ENCODE results near the gene SLC4A1.
A peak's percentile ranks its signal among the peaks of the same experiment; 100 is the strongest.

SLC4A1 gene

DNA sequence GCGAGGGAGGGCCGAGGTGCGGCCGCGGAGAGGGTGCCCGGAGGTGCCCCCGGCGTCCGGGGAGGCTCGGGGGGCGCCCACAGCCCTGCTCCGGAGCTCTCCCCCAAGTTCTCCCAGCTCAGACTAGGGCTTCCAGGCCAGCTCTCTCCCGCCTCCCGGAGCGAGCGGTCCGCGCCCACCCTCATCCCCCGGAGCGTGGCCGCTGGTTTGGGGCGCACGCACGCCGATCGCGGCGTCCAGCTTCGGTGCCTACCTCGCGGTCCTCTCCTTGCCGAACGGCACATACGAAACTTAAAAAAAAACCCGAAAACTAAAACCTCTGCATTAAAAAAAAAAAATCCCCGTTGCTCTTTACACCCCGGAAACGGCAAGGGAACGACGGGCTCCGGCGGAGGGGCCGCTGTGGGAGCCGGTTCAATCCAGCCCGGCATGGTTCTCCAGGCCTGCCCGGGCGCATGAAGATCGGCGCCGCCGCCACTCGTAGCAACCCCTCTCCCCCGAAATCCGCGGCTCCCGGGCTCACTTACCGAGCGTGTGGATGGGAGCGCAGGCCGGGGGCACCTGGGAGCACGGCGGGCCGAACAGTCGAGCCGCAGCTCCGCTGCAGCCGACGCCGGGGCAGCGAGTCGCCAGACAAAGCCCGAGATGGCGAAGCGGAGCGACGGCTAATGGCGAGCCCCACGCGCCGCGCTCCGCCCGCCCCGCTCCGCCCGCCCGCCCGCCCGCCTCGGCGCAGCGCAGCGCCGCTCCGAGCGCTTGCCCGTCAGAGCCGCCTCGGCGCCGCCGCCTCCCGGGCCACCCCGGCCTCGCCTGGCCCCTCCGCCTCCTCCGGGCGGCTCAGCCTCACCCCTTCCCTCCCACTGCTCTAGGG lies 47.5 kb downstream of the SLC4A1 start:
- no peak for DNase-seq (ENCODE audit: low read depth in 2 of 2)

DNA sequence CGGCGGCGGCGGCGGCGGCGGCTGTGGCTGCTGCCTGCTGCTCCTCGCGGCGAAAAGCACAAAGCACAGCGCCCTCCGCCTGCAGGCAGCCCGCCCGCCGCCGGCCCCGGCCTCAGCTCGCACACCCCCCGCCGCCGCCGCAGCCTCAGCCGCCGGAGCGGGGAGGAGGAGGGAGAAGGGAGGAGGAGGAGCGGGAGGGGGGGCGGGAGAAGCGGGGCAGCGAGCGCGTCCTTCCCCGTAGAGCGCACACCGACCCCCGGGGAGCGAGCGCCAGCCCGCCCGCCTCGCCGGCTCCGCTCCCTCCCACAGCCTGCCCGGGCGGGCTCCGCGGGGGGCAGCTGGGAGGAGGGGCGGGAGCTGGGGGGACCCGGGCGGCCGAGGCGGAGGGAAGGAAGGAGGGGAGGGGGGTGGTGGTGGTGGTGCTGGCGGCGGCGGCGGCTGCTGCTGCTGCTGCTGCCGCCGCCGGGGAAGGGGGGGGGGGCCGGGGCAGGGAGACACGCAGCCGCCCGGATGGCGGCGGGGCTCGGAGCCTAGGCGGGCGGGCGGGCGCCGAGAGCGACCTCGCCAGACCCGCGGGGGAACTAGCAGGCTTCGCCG lies 48.2 kb downstream of the SLC4A1 start, which contains the start of gene UBTF:
Gene UBTF, minus strand, starts transcription at position 60 of the 597 bp plus-strand sequence. CDS start 1,446 bp downstream, outside the sequence.
- no peak for DNase-seq (ENCODE audit: low read depth in 2 of 2)

DNA sequence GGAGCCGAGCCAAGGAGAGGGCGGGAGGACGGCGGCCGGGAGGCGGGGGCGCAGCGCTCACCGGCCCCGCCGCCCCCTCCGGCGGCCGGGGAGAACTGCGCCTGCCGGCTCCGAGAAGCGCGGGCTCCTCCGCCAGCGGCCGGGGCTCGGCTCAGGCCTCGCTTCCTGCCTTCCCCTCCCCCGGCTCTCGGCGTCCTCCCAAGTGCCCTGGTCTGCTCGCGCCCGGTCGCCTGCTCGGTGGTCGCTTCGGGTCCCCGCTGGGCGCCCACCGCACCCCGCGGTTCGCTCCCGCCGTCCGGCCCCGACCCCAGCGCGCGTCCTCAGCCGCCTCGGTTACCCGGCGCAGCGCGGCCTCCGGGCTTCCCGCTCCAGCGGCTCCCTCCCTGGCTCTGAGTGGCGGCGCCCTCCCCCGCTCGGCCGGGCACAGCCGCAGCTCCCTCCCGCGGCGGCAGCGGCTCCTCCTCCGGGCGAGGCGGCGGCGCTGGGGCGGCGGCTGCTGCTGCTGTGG lies 48.8 kb downstream of the SLC4A1 start:
- DNase-seq (ENCODE audit: low read depth in 2 of 2), result peak in 1 of 2 donors; percentile 45

DNA sequence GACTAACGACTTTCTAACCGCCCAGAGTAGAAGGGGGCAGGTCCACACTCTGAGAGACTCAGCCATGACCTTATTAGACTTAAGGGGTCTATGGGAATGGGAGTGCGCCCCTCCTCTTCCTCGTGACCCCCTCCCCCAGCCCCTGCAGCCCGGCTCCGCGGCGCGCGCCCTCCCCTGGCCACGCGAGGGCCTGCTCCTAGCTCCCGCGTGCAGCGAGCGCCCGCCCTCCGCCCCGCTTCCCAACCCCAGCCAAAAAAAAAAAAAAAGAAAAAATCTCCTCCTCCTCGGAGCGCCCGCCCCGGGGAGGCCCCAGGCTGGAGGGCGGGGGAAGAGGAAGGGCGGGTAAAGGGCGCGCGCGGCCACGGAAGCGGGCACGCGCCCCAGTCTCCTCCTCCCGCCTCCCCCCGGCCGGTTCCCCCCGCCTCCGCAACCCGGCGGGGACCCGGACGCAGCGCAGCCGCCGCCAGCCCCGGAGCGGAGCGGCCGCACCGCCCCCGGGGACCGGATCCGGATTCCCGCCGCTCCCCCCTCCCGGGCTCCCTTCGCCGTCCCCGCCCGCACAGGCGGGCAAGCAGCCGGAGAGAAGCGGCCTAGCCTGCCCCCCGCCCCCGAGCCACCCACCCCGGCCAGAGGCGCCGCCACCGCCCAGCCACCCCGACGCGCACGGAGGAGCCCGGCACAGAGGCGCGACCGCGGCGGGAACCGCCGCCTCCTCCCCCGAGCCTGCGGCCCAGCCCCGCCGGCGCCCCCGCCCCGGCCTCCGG lies 49.4 kb downstream of the SLC4A1 start:
- peak; percentile 66 to 76 for DNase-seq (ENCODE audit: low read depth in 2 of 2)

DNA sequence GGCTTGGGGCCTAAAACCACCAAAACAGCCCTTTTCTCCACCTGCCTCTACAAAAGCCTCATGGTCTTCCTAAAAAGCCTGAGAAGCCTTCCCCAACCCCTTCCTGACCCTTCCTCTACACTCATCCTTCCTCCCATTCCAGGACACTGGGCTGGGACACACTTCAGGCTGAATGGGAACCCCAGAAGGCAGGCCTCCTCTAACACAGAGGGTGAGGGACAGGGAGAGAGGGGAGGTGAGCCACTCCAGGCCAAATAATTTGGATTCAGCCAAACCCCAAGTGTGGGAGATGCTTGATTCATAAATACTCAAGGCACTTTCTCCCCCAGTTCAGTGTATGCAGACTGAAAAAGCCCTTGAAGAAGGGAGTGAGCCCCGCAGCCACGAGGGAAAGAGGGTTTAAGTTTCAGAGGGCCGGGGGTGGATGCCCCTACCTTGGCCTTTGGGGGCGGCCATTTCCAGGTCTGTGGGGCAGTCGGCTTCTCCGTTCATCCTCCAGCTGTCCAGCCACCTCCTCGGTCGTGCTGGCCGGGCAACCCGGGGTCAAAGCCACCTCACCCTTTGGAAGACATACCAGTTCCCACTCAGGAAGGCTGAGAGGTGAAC lies 50.1 kb downstream of the SLC4A1 start:
- no peak for DNase-seq (ENCODE audit: low read depth in 2 of 2)

DNA sequence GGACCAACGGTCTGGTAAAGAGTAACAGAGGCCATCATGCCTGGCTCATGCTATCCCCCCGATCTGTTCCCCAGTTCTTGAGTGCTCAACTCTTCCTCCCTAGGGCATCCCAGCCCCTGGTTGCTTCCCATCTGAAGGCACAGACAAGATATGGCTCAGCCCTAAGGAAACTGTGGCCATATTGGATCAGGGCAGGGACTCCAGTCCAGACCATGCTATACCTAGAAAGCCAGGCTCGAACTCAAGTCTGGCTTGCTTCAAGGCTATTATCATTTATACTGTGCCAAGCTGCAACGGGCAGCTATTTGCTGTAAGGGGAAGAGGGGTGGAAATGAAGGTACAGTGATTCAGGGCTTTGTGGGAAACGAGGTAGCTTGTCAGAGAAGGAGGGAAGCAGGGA lies 51.2 kb downstream of the SLC4A1 start:
- no peak for DNase-seq (ENCODE audit: low read depth in 2 of 2)

DNA sequence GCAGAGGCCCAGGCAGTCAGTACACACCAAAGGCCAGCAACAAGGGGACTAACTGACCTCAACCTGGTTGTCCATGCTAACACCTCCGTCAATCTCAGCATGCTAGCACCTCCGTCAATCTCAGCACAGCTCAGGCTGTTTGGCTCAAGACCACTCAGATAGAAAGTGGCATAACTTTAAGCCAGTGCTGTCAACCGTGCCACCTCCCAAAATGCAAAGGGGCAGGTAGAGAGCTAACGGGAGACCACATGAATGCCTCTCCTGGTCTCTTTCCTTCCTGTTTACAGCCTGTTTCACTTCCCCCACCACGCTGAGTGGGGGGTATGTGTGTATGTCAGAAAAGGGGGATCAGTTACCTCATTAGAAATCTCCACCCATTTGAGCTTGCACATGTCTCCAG lies 51.8 kb downstream of the SLC4A1 start:
- no peak for DNase-seq (ENCODE audit: low read depth in 2 of 2)

DNA sequence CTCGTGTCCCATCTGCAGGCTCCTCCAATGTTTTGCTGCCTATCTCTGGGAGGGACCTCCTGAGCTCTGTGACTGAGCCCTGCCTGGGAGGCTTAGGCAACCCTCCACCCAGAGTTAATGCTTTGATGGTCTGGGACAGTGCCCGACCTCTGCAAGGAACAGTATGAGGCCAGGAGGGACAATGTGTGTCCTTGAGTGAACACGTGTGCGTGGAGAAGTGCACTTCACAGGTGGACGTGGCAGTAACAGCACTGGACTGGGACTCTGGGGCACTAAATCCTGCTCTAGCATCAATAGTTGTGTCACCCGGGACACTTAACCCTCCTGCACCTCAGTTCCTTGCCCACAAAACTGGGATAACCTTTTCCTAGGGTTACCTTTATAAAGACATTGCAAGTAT lies 53.0 kb downstream of the SLC4A1 start:
- no peak for DNase-seq (ENCODE audit: low read depth in 2 of 2)

DNA sequence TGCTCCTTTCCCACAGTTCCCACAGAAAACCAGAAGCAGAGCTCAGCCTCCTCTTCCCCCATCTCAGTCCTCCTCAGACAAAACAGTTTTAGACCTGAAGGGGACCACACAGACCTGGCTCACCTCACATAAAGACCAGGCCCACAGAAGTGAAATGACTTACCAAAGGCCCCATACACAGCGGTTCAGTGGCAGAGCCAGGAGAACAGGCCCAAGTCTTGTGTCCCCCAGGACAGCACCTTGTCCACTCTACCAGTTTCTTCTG lies 53.8 kb downstream of the SLC4A1 start:
- DNase-seq (ENCODE audit: low read depth in 2 of 2), result no peak

DNA sequence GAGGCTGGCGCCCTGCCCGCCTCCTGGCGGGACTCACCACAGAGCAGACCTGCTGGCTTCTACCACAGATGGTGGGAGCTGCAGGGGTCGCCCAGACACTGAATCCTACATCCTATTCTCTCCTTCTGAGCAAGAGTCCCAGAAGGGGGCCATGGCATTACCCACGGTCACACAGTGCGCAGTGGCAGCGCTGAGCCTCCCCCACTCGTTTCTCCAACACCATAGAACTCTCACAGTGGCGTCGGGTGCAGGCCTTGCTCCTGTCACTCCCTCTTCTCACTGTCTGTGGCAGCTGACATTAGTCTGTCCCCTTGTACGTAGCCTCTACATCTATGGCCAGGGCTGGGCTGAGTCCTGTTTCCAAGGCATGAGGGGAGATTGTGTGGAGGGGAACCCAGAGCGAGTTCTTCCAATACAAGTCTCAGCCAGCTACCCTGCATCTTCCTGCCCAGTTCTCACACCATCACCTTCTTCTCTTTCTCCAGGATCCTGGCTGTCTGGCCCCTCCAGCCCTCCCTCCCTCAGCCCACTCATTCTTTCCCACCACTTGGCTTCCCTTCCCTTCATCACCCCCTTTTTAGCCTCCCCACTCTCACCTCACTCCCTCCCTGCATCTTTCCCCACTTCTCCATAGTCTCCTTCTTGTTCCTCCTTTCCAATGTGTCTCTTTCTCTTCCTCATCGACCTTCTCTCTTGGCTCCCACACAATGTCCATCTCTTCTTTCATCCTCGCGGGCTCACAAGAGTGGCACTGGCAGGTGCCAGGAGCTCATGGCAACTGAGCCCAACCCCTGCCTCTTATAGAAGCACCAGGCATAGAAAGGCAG lies 54.3 kb downstream of the SLC4A1 start:
- no peak for DNase-seq (ENCODE audit: low read depth in 2 of 2)

DNA sequence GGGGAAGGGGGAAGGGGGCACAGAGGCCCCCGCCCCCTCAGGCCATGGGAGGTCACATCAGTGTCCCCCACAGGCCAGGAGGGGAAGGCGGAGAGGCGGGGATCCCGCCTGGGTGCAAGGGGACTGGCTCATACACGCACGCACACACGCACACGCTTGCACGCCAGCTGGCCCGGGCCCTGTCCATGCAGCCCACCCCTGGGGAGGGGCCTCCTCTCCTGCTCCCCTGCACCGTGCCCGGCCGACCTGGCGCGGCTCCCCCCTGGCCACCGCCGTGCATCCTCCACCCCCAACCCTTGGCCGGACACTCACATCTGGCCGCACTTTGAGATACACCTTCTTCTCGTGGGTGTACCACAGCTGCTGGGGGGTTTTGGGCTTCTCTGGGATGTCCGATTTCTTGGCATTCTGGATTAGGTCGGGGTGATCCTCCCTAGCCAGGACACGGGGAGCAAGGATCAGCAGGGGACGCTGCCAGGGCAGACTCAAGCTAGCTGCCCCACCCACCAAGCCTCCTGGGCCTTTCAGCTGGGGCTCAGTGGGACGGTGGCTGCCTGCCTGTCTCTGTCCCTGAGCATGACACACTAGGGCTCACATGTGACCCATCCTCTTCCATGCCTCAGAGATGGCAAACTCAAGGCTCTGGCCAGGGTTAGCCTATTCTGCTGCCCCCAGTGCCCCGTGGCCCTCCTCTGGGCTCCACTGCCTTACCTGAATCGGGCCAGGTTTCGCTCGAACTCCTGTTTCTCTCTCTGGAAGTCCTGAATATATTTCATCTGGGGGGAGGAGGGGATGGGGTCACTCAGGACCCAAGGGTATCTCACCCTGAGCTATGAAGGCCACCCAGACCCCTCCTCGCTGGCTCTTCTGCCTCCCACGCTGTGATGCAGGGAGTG lies 55.2 kb downstream of the SLC4A1 start:
- DNase-seq (ENCODE audit: low read depth in 2 of 2), result no peak

DNA sequence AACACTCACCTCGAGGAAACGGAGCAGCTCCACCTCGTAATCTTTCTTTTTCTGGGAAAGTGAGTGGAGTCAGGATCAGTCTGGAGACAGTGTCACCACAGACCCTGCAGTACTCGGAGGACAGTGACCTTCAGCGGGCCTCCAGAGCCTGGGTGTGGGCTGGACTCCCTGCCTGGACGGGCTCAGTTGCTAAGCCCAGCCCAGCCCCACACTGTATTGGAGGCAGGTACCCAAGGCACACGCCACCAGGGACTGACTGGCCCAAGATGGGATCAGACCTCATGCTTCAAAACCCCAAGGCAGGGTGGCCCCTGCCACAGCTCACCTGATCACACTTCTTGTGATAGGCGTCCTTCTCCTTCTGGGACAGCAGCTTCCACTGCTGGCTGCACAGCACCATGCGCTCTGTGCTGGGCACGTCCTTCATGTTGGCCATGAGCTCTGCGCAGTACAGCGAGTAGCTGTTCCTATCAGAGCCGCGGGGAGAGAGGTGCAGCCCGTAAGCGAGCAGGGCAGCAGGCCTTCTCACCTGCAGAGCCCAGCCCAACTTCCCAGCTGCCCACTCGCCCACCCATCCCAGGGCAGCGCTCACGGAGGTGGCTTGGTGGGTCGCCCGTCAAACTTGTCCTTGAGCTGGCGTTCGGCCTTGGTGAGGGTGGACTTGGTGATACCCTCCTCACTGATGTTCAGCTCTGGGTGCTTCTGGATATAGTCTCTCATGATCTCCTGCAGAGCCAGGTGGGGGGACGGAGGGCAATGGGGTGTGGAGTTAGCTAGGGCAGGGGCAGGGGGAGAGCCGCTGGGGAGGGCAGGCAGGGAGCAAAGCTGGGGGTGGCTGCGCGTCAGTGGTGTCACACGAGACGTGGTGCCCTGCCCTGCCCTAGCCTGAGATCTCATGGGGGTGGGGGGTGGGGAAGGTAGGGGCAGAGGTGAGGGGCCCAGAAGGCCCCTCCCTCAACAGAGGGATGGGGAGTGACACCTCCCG lies 56.4 kb downstream of the SLC4A1 start:
- DNase-seq (ENCODE audit: low read depth in 2 of 2), result no peak

DNA sequence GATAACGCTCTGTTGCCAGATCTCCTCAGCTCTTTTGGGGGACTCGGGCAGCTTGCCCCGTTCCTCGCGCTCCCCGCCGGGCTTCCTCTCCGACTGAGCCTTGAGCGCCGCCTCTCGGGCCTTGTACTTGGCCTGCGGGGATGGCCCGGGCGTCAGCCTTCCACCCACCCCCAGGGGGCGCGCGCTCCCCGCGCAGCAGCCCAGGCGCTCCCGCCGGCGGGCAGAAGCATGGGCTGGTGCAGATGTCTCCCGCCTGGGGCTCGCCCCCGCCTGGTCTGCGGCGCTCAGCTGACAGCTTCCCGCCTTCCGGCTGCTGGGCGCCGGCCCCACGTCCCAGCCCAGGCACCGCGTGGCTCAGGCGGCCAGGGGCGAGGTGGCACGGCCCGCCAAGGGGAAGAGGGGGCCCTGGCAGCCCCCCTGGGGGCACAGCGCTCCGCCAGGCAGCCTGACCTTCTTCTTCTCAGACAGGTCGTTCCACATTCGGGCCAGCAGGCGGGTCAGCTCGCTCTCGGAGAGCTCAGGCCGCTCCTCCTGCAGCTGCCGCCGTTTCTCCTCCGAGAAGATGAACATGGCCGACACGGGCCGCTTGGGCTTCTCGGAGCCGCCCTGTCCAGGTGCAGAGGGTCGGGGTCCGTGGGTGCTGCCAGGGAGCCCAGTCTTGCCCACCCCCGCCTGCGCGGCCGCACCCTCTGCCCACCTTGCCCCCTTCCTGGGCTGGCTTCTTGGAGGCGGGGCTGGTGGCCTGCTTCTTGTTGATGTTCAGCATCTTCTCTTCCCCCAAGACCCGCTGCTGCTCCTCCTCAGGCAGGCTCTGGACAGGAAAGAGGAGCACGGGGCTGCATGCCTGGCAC lies 57.4 kb downstream of the SLC4A1 start:
- peak; percentile 84 to 85 for DNase-seq (ENCODE audit: low read depth in 2 of 2)

DNA sequence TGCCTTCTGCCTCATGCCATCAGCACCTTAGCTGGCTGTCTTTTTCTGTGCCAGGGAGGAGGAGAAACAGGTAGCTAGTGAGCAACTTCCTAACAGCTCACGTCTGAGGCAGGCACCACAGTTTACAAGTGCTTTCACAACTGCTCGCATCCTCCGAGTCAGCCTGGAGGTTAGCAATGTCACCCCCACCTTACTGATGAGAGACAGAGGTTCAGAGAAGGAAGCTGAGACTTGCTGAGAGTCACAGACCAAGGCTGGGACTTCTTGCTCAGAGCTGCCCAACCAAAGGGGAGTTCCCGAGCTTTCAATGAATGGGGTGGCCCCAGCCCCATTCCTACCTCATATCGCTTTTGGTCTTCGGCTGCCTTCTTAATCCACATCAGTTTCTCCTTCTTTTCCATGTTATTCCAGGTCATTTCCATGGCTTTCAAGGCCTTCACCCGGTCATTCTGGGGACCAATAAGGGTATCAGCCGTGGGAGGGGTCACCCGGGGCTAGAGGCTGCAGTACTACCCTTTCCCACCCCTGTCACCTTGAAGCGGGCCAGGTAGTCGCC lies 58.1 kb downstream of the SLC4A1 start:
- DNase-seq (ENCODE audit: low read depth in 2 of 2), result no peak

DNA sequence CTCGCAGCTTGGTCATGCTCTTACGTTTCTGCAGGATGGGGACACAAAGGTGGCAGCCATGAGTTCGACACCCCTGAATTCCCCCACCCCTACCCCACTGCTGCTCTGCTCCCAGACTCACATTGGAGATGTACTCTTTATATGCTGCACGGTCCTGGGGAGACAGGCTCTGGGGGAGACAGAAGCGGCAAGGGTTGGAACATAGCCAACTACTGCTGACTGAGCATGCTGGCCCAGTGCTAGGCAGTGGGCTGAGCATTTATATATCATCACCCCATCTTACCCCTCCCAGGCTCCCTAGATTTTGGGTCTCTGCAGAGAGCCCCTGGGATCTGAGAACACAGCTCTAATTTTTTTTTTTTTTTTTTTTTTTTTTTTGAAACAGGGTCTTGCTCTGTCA lies 60.2 kb downstream of the SLC4A1 start:
- no peak for DNase-seq (ENCODE audit: low read depth in 2 of 2)

DNA sequence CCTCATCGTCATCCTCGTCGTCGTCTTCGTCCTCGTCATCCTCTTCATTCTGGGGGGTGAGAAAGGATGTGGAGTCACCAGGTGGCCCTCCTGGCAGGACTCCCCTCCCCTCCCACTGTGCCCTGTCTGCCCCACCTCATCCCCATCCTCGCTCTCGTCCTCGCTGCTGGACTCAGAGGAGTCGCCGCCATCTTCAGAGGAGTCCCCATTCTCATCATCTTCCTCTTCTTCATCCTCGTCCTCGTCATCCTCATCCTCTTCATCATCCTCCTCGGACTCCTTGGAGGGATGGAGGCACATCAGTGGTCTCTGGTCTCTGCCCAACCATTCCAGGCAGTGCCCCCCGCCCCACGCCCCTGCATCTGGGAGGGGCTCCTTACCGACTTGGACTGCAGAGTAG lies 60.6 kb downstream of the SLC4A1 start:
- no peak for DNase-seq (ENCODE audit: low read depth in 2 of 2)

DNA sequence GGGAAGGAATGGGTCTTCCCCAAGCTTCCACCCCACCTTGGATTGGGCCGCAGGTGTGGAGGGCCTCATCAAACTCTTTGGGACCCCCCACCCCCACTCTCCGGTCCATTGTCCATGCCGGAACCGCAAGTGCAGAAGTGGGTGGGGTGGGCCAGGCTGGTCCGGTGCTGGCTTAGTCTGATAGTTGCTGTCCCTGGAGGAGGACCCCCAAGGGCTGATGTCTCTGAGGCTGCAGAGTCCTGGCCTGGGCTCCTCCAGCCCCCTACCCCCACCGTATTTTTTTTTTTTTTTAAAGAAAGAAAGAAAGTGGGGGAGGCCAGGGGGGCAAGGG lies 61.1 kb downstream of the SLC4A1 start:
- DNase-seq (ENCODE audit: low read depth in 2 of 2), result no peak
